Astrocyte (in vitro differentiated cells and primary cell): ENCODE measurements around the gene GPC3. TPM values are rescaled to one million over a fixed set of nuclear protein-coding genes. Genes with fewer than 3 reads are reported as not detected.

Experiments
- DNase-seq: peaks from one replicate; pipeline ENCODE4 v3.0.0-alpha.2; 2010; ENCODE audit warnings: low read depth
- FAIRE-seq: peaks from 2 replicates; lab custom pipeline; 2011; peaks lifted over from hg19 to GRCh38; lab: Jason Lieb, UNC
- H2AFZ ChIP-seq: 2 replicates; pipeline ENCODE4 v1.6.0; 2012; ENCODE audit warnings: low read depth, low read length, inconsistent platforms
- H3K27ac ChIP-seq: 2 replicates; pipeline ENCODE4 v1.5.1; 2011; ENCODE audit warnings: low read depth, low read length, inconsistent platforms
- H3K27me3 ChIP-seq: 2 replicates; pipeline ENCODE4 v1.6.0; 2011; ENCODE audit warnings: low read length, inconsistent platforms; ENCODE audit not compliant: insufficient read depth
- H3K36me3 ChIP-seq: 2 replicates; pipeline ENCODE4 v1.5.1; 2011; ENCODE audit warnings: low read length, inconsistent platforms; ENCODE audit not compliant: insufficient read depth
- H3K4me1 ChIP-seq: 2 replicates; pipeline ENCODE4 v1.5.1; 2011; ENCODE audit warnings: low read length, inconsistent platforms; ENCODE audit not compliant: insufficient read depth
- H3K4me2 ChIP-seq: 2 replicates; pipeline ENCODE4 v1.6.0; 2012; ENCODE audit warnings: low read length, inconsistent platforms
- H3K4me3 ChIP-seq: 2 replicates; pipeline ENCODE4 v1.5.1; 2011; ENCODE audit warnings: low read depth, mild to moderate bottlenecking, low read length, inconsistent platforms; ENCODE audit not compliant: insufficient read depth
- H3K79me2 ChIP-seq: 2 replicates; pipeline ENCODE4 v1.6.0; 2012; ENCODE audit warnings: mild to moderate bottlenecking, low read length, inconsistent platforms; ENCODE audit not compliant: insufficient read depth
- H3K9ac ChIP-seq: 2 replicates; pipeline ENCODE4 v1.6.0; 2012; ENCODE audit warnings: mild to moderate bottlenecking, low read length, inconsistent platforms
- H3K9me3 ChIP-seq: 2 replicates; pipeline ENCODE4 v1.5.1; 2012; ENCODE audit warnings: low read depth, mild to moderate bottlenecking, low read length, inconsistent platforms; ENCODE audit not compliant: insufficient read depth
- H4K20me1 ChIP-seq: 2 replicates; pipeline ENCODE4 v1.6.0; 2012; ENCODE audit warnings: low read length, inconsistent platforms; ENCODE audit not compliant: insufficient read depth
- H3K27ac Mint-ChIP-seq: one replicate; pipeline ENCODE4 v1.8.0; 2021; ENCODE audit warnings: mild to moderate bottlenecking, mixed read lengths; ENCODE audit not compliant: unreplicated experiment
- H3K27me3 Mint-ChIP-seq: one replicate; pipeline ENCODE4 v1.8.0; 2021; ENCODE audit warnings: low read depth, mixed read lengths; ENCODE audit not compliant: unreplicated experiment
- H3K36me3 Mint-ChIP-seq: one replicate; pipeline ENCODE4 v1.8.0; 2021; ENCODE audit warnings: low read depth, mixed read lengths; ENCODE audit not compliant: unreplicated experiment
- H3K4me1 Mint-ChIP-seq: one replicate; pipeline ENCODE4 v1.8.0; 2021; ENCODE audit warnings: low read depth, mixed read lengths; ENCODE audit not compliant: unreplicated experiment
- H3K4me3 Mint-ChIP-seq: one replicate; pipeline ENCODE4 v1.8.0; 2021; ENCODE audit warnings: mild to moderate bottlenecking, moderate library complexity, mixed read lengths; ENCODE audit not compliant: unreplicated experiment
- H3K9me3 Mint-ChIP-seq: one replicate; pipeline ENCODE4 v1.8.0; 2021; ENCODE audit warnings: mild to moderate bottlenecking, mixed read lengths; ENCODE audit not compliant: unreplicated experiment
- EZH2 ChIP-seq: IDR thresholded peaks from 2 replicates; pipeline ENCODE4 v1.6.1; 2012; ENCODE audit warnings: mild to moderate bottlenecking, low read length, inconsistent platforms; ENCODE audit not compliant: insufficient read depth
- total RNA-seq: library from RNA; stranded (reverse); gene quantifications from 2 replicates; pipeline ENCODE4 v1.2.1, GENCODE V29; 2021
- TF ChIP-seq, protein P1 (sequence below): IDR thresholded peaks from 2 replicates; pipeline ENCODE4 v1.5.1; 2011; ENCODE audit warnings: low read depth, mild to moderate bottlenecking, inconsistent platforms, low read length, moderate library complexity; ENCODE audit not compliant: insufficient read depth

The GPC3 gene
- total RNA-seq, 1 donor from 2014 or later = 8.2 TPM

DNA sequence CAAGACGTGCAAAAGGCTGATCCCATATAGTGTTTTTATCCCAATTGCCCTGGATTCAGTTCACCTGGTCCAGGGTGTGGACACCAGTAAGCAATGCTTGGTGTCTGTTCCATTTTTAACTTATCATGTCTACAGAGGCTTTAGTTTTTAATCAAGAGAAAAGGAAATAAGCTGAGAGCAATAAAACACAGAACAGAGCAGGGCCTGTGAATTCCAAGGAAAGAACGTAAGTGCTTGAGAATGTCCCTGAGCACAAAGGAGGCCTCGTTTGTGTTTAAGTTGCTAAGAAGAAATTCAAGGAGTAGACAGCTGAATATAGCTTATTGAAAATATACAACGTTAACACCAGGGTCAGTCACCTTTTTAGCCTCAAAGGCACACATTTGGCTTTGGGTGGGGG is 191.3 kb downstream of the GPC3 start:
- H3K9me3 ChIP-seq = no peaks in the 10 kb centered on the region
- H3K27ac Mint-ChIP-seq = no peak overlapping the region
- H3K4me3 Mint-ChIP-seq = no peak overlapping the region
- H3K36me3 ChIP-seq = no peaks in the 10 kb centered on the region
- H3K36me3 Mint-ChIP-seq = no peaks in the 10 kb centered on the region
- H3K4me2 ChIP-seq = no peak overlapping the region
- no peaks in the 10 kb centered on the region for H3K27me3 ChIP-seq
- FAIRE-seq = no peak
- no peaks in the 10 kb centered on the region for H3K4me1 ChIP-seq
- H3K4me3 ChIP-seq = no peak overlapping the region
- no peak for DNase-seq
- no peak overlapping the region for H3K9ac ChIP-seq
- H3K27ac ChIP-seq = no peak overlapping the region
- H3K79me2 ChIP-seq = no peaks in the 10 kb centered on the region
- no peaks in the 10 kb centered on the region for H4K20me1 ChIP-seq
- TF ChIP-seq EZH2 = no peak
- no peaks in the 10 kb centered on the region for H3K4me1 Mint-ChIP-seq
- H3K27me3 Mint-ChIP-seq = no peaks in the 10 kb centered on the region
- no peak overlapping the region for H2AFZ ChIP-seq
- H3K9me3 Mint-ChIP-seq = no peaks in the 10 kb centered on the region

DNA sequence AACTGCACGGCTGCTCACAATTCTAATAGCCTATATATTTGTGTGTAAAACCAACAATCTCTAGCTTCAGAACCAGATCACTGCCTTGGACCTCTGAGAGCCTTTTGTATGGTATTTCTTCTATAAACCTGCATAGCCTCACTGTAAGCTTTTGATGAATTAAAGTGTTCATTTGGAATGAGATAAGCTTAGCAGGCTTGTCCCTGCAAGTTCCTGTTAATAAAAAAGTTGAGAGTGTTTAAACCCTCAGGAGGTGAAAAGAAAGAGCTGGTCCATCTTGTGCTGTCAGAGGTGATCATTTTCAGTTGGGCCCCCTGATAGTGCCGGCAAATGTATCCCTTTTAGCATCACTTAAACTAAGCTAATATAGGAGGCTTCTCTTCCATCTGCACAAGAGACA is 191.8 kb downstream of the GPC3 start:
- no peaks in the 10 kb centered on the region for H3K79me2 ChIP-seq
- FAIRE-seq = no peak
- H3K27ac ChIP-seq = no peak overlapping the region
- no peaks in the 10 kb centered on the region for H3K4me1 Mint-ChIP-seq
- H2AFZ ChIP-seq = no peak overlapping the region
- H3K4me1 ChIP-seq = no peaks in the 10 kb centered on the region
- no peak overlapping the region for H3K9ac ChIP-seq
- no peaks in the 10 kb centered on the region for H3K36me3 ChIP-seq
- TF ChIP-seq, protein P1, sequence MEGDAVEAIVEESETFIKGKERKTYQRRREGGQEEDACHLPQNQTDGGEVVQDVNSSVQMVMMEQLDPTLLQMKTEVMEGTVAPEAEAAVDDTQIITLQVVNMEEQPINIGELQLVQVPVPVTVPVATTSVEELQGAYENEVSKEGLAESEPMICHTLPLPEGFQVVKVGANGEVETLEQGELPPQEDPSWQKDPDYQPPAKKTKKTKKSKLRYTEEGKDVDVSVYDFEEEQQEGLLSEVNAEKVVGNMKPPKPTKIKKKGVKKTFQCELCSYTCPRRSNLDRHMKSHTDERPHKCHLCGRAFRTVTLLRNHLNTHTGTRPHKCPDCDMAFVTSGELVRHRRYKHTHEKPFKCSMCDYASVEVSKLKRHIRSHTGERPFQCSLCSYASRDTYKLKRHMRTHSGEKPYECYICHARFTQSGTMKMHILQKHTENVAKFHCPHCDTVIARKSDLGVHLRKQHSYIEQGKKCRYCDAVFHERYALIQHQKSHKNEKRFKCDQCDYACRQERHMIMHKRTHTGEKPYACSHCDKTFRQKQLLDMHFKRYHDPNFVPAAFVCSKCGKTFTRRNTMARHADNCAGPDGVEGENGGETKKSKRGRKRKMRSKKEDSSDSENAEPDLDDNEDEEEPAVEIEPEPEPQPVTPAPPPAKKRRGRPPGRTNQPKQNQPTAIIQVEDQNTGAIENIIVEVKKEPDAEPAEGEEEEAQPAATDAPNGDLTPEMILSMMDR = no peak
- TF ChIP-seq EZH2 = no peak
- H3K36me3 Mint-ChIP-seq = no peaks in the 10 kb centered on the region
- H3K4me2 ChIP-seq = no peak overlapping the region
- H3K9me3 ChIP-seq = no peaks in the 10 kb centered on the region
- no peaks in the 10 kb centered on the region for H3K27me3 Mint-ChIP-seq
- no peak overlapping the region for H3K27ac Mint-ChIP-seq
- H3K27me3 ChIP-seq = no peaks in the 10 kb centered on the region
- DNase-seq = no peak
- no peaks in the 10 kb centered on the region for H4K20me1 ChIP-seq
- no peak overlapping the region for H3K4me3 Mint-ChIP-seq
- no peak overlapping the region for H3K4me3 ChIP-seq
- no peaks in the 10 kb centered on the region for H3K9me3 Mint-ChIP-seq

DNA sequence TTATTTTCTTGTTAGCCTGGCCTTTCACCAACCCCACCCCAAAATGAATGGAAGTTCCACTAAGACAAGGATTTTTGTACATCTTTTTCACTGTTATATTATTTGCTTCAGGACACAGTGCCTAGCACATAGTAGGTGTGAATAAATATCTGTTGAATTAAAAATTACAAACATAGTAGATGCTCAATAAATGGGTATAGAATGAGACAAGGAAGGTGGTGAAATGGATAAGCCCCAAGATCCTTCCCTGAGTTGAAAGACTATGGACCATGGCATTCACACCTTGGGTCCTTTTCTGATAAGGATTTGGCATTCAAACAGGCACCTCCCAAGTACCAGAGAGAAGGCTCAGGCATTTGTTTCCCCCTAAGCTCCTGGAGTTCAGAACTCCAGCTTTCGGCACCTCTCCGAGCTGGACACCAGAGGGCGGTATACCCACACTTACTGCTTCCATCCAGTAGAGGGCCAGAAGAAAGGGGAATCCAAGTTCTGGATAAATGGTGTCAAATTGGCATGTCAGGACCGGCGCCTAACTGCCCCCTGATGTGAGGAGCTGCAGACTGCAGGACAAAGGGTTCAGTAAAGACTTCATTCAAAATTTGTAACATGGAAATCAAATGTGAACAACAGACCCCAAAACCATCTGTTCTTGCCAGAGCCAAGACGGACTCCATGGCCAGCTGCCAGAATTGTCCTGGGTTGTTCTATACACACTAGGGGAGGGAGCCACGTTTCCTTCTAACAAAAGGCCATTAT is 193.0 kb downstream of the GPC3 start:
- H3K4me3 Mint-ChIP-seq = peak overlapping the region; percentile 69
- Histone ChIP-seq H3K27me3 (no peaks in the 10 kb centered on the region), H3K4me1 (no peaks in the 10 kb centered on the region), H2AFZ (peak overlapping the region; percentile 83), H4K20me1 (no peaks in the 10 kb centered on the region), H3K27ac (no peak overlapping the region), H3K36me3 (no peaks in the 10 kb centered on the region), H3K9ac (no peak overlapping the region), H3K79me2 (no peaks in the 10 kb centered on the region), H3K4me2 (peak overlapping the region; percentile 85), H3K9me3 (no peaks in the 10 kb centered on the region), H3K4me3 (peak overlapping the region; percentile 56)
- peak; percentile 45 for DNase-seq
- H3K27me3 Mint-ChIP-seq = no peaks in the 10 kb centered on the region
- H3K27ac Mint-ChIP-seq = no peak overlapping the region
- no peaks in the 10 kb centered on the region for H3K36me3 Mint-ChIP-seq
- H3K9me3 Mint-ChIP-seq = no peaks in the 10 kb centered on the region
- TF ChIP-seq, protein P1 = peak; percentile 90
- no peak for TF ChIP-seq EZH2
- no peaks in the 10 kb centered on the region for H3K4me1 Mint-ChIP-seq
- FAIRE-seq = peak; percentile 100
